ENCODE results near the gene FIGN. TPM values are rescaled to one million over a fixed set of nuclear protein-coding genes. Genes with fewer than 3 reads are reported as not detected.

The FIGN gene
- total RNA-seq, 2 donors from 2014 or later = 14.4 to 23.6 TPM

- intact Hi-C loops (cut with DNase I) = no loop called here
- no peak for DNase-seq (ENCODE audit: low spot score)
These were observed 186.8 kb downstream of the FIGN start for GRCh38 chr2:163548970-163549369.

Measured in posterior vena cava (tissue), 2 donors.